Stimulated activated CD8-positive, alpha-beta memory T cell treated with anti-CD3 and anti-CD28 coated beads, Interleukin-7, amount 100 ng/mL, for 1 hour (primary cell): Measurements from ENCODE around the gene PITPNM3.

ENCODE experiments used
- DNase-seq, 2 donors: peaks; one replicate each; pipeline ENCODE4 v3.0.0-alpha.2; 2020; ENCODE audit warnings: low read depth in 2 of 2

The PITPNM3 gene

DNA sequence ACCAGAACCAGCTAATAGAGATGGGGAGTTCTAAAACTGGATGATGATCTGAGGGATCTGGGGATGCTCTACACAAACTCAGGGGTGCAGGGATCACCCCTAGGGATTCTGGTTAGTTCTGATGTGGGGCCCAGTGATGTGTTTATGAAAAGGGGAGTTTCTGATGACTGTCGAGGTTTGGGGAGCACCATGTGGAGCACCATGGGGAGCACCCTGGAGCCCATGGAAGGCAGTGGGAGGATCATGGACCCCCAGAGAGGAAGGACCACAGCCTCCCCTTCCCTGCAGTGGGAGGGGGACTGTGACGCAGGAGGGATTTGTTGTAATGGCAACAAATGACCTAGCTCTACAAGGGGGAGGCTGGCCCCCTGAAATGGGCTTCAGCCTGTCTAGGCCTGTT lies 93.7 kb downstream of the PITPNM3 start:
- DNase-seq, result no peak

DNA sequence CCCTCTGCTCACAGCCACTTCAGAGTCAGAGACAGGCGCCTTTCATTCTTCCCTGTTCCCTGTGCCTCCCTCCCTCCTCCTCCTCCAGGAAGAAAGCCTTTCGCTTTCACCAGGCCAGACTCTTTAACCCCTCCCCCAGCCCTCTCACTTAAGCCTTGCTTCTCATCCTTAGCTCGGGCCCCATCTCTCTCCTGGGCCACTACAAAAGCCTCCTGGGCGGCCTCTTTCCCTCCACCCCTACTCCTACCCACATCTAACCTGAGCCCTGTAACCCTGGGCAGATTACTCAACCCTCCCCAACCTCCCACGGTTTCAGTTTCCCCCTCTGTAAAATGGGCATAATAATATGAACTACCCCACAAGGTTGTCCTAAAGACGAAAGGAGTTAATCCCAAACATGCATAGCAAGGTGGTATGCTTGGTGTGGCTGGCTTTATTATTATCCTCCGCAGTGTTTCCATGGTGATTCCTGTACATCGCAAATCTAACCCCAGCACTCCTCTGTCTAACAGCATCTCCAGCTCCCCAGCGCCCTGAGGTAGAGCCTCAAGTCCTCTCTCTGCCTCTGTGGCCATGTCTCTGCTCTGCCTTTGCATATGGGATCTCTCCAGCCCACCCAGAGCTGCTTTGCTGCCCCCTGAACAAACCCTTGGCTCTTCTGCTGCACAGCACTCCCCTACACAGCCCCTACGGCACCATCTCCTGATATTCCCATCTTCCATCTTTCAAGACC lies 94.4 kb downstream of the PITPNM3 start:
- no peak for DNase-seq

DNA sequence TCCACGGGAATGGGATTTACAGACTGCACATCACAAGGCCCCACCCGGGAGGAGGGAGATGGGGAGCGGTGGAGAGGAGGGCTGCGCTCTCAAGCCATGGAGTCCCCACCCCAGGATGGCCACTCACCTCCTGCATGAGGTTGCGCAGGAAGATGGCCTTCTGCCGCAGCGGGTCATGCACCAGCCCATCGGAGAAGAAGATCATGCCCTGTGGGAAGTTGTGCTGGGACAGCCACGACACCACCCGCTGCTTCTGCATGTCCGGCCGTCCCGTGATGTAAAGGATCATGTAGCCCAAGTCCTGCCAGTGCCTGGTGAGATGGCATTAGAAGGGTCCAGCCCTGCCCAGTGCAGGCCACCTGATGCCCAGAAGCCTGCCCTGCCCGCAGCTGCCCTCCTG lies 95.1 kb downstream of the PITPNM3 start:
- DNase-seq, result no peak

DNA sequence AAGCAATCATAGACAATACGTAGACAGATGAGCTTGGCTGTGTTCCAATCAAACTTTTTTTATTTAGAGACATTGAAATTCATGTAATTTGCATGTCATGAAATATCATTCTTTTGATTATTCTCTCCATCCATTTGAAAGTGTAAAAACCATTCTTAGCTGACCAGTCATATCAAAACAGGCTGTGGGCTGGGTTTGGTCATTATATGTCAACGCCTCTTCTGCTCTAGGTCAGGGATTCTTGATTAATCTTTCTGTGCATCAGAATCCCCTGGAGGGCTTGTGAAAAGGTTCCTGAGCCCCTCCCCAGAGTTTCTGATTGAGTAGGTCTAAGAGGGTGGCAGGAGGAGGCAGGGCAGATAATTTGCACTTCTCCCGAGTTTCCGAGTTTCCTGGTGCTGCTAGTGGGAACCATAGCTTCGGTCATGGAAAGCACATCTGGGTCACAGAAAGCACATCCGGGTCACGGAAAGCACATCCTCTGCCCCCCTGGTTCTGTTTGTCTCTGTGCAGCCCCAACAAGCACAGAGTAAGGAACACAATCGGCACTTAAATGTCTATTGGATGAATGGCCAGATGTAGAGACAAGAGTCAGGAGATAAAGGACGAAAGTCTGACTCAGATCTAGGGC lies 95.7 kb downstream of the PITPNM3 start:
- no peak for DNase-seq

DNA sequence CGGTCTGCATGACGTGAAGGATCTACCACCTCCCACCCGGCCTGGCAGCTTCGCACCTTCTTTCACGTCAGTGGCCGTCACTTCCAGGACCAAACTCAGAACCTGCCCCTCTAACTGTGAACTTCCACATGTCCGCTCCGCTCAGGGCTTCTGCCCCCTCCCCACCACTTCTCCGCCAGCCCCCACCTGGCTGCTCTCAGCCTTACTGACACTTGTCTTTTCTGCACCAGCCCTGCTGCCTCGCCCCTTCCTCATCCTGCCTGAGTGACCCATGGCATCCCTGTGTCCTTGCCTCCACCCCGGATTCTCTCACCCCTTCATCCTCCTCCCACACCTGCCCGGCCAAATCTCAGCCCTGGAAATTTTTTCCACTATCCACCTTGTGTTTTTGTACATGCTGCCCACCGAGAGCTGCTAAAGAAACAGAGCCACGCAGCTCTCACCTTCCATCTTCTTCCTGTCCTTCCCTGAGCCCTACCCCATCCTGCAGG lies 97.8 kb downstream of the PITPNM3 start:
- no peak for DNase-seq

DNA sequence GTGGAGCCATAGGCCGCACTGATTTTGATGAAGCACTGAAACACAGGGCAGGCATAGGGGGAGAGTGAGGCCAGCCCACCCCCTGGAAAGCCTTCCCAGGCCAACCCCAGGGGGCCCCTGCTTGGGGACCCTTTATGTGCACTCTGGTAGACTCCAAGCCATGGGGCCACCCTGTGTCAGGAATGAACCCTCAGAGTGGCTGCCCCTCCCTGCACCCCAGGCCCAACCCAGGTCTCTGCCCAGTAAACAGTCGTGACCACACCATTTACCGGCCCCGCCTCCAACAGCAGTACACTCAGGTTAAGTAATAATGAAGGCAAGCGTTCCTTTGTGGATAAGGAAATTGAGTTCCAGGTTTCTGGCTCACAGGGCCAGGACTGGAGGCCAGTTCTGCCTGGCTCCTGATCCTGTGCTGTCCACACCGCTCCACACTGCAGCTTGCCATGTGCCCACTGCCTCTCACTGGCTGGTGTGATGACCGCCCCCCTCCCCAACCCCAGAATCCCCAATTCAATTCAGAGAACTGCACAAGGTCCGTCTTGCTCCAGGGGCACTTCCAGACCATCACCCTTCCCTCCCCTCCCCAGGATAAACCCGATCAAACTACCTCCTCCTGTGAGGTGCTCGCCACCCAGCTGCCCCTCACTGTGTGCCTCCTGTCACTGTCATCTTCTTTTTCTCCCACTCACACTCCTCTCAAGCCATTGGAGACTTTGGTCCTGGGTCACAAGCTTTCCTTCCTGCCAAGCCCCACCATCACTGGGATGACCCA lies 98.5 kb downstream of the PITPNM3 start:
- no peak for DNase-seq

DNA sequence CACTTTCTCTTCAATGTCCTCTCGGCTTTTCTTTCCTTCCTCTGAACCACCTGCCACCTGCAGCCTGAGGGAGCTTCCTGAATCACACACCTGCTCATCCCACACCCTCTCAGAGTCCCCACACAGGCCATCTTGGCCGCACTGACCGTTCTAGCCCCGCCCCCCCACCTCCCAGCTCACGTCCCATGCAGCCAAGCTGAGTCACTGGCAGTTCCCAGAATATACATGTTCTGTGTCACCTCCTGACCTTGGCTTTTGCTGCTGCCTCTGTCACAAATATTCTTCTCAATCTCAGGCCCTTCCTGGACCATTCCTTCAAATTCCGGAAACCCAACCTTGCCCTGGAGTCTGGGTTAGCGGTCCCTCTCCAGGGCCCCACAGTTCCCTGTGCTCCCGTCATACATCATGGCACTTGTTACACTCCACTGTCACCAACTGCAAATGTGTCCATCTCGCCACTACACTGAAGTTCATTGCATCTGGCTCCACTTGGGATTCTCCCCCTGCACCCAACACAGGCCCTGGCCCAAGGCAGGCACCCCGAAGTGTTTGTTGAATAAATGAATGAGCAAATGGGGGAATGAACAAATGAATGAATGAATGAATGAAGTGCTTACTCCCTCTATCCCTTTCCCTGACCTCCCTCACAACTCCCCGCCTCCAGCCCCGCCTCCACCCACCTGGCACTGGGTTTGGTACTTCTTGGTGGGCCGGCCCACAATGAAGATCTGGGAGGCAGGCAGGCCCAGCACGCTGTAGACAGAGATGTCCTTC lies 99.3 kb downstream of the PITPNM3 start:
- no peak for DNase-seq

DNA sequence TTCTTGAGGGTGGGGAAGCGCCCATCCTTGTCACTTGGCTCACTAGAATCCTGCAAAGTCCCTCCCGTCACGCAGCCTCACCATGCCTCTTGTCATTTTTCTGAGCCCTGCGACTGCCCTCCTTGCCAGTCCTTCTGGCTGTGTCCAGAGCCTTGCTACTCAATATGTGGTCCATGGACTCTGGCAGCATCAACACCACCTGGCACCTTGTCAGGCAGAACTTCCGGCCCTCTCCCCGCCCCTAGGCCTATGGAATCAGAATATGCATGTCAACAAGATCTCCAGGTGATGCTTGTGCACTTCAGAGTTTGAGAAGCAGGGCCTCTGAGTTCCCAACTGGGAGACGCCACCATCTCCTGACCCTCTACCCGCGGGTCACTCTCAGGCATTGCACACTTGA lies 100.0 kb downstream of the PITPNM3 start:
- DNase-seq, result no peak

DNA sequence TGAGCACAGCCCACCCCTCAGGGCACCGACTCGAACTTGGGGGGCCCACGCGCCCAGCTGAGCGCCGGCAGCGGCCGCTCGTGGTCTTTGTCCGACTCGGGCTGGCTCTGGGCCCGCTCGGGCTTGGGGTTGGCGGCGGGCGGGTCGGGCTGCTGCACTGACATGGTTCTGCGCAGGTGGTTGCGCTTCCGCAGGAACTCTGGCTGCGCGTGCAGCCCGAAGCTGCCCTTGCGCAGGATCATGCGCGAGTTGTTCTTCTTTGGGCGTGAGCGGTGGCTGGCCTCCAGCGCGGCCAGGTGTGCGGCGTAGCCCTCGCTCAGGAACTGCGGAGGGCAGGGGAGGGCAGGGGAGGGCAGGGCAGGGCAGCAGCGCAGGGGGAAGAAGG lies 101.0 kb downstream of the PITPNM3 start:
- no peak for DNase-seq

DNA sequence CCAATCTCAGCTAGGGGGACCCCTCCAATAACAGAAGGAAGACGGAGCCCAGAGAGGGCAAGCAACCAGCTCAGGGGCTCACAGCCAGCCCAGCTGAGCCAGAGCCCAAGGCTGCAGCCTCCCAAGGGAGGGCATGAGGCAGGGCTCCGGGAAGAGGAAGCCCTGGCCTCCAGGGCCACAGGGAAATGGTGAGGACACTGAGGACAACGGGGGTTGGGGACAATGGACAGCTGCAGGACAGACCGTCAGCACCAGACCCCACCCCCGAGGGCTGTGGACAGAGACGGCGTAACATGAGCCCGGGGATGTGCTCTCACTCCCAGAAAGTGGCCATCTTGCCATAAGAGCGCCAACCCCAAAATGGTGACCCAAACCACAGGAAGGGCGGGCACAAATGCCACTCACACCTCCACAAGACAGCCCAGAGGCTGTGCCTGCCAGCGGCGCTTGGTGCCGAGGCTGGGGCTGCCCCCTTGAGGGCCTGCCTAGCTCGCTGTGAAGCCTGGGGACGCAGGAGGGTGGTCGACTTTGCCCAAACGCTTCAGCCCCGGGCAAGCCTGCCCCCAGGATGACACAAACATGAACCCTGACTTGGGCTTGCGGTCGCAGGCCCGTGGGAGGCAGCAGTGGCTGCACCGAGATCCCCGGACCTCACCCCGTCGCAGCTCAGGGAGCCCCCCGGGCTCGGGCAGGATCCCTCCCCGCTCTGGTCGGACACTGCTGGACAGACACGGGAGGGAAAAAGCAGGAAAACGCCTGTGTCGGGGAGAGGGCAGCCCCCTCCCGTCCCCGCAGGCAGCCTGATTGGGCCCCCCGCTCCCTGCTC lies 101.6 kb downstream of the PITPNM3 start:
- no peak for DNase-seq

DNA sequence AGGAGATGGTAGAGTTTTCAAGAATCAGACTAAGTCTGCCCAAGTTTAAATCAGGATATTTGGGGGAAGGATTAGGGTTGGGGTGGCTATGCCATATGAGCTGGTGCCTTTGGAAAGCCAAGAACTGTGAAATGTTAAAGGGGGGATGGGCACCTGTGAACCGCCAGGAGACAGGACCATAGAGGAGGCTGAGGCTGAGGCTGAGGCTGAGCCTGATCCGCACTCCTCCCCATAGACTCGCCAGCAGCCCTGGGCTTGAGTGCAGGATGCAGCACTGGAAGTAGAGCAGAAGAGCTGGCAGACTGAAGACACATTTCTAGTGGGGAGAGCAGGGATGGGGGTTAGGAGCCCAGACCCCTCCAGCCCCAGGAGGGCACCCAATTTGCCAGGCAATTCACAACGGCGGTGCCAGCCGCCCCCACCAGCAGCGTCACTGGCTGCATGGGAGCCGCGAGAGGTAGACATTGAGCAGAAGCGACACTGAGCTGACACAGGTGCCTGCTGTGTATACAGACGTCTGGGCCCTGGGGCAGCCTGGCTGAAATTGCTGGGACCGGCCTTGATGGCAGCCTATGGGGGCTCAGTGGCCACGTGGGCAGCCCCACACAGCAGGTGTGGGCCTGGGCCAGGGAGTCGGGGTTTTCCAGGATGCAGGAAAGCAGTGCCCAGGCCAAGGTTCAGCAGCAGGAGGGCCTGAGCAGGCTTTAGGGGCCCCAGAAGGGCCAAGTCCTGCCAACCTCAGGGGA lies 102.9 kb downstream of the PITPNM3 start:
- no peak for DNase-seq

DNA sequence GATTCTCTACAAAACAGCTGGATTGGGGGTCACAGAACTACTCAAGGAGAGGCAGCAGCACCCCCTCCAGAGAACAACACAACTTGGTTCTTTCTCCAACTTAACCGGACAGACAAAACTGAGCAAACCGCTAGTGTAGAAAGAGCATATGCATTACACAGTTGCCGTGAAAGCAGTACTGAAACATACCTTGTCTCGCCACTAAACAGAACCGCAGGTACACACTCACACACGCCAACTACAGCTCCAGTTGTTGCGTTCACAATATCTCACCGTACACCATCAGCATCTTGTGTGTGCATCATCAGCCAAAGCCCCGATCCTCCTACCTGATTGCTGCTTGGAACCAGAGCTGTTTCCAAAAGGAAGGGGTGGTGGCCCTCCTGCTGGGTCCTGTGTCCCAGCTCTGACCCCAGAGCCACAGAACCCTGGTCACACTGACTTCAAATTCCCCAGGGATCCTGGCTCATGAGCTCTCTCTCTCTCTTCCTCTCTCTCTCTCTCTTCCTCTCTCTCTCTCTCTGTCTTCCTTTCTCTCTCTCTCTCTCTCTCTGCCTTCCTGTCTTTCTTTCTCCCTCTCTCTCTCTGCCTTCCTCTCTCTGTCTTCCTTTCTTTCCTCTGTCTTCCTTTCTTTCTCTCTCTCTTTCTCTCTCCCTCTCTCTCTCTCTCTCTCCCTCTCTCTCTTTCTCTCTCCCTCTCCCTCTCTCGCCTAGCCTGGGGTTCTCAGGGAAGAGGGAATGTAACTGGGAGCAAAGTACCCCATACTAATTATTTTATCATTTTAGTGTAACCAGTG lies 103.7 kb downstream of the PITPNM3 start:
- no peak for DNase-seq

DNA sequence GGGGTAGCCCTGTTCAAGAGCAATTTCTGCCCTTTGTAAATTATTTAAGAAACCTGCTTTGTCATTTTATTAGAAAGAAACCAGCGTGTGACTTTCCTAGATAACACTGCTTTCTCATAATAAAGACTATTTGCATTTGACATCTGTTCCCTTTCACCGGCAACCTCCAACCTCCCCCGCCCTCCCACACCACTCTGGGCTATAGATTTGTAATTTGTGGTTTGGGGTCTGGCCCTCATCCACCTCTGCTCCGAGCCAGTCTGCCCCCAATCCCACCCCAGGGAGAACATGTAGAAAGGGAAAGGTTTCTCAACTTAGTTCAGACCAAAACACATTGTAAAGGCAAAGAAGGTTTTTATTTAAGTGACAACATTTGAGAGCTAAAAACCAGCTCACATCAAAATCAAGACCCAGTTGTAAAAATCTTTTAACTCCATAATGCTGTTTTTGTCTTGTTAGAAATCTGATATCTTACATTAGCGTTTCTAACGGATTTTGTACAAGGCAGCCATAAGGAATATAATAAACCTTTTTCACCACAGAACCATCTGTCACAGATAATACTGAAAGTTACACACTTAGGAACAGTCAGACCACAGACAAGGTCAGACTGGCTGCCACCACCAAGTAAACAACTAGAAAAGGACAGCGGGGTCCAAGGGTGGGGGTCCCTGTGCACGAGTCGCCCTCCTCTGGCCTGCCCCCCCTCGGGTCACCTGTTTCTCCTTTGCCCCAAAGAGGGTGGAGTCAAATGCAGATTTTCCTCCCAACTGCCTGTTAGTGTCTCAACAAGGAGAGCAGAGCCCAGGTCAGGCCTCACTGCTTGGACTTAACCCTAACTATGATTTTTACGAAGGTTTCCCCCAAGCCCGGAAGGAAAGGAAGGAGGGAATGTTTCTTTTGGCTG lies 105.2 kb downstream of the PITPNM3 start:
- no peak for DNase-seq

DNA sequence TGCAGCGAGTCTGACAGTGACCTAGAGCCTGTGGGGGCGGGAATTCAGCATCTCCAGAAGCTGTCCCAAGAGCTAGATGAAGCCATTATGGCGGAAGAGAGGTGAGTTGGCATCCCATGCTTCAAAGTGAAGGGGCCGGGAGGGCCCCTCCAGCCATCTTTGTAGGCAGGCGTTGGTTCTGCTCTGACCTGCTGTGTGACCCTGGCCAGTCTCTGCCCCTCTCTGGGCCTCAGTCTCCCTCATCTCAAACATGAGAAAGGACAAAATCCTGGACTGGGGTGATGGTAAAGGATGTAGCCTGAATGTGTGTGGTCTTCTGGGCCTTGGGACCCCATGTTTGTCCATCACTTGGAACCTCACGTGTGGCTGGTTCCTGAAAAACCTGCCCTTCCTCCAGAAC lies 107.0 kb downstream of the PITPNM3 start:
- no peak for DNase-seq

DNA sequence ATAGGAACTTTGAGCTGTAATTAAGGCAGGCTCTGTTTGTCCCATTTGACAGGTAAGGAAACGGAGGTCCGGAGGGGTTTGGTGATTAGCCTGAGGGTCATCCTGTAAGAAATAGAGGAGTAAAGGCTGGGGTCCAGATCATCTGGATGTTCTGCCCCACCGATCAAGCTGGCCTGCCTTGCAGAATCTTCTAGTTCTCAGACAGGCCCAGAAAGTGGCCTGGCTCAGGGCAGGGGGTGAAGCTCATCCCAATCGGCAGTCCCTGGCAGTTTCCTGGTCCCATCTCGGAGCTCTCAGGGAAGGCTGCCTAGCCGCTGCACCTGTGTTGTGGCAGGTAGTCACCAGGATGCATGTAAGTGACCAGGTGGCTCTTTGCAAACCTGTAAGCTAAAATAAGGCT lies 107.9 kb downstream of the PITPNM3 start:
- DNase-seq, result no peak

DNA sequence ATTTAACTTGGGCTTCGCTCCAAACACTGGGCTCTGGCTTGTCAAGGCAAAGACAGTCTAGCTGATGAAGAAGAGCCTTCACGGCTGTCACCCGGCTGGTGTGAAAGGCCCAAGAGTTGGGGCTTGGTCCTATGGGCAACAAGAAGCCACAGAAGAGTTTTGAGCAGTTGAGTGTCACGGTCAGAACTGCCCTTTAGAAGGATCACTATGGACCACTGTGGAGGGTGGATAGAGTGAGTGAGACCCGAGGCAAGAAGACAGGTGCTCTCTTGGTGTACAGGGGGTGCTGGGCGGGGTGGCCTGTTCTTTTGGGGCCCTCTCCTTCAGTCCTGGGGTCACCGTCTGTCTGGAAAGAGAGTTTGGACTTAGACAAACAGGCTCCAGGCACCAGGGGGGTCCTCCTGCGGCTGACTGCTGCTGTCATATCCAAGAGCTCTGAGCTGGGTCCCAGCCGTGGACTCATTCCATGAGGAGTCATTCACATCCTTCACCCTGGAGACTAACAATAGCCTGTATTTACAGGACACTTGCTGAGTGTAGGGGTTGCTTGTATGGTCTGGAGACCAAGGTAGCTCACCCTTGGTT lies 109.7 kb downstream of the PITPNM3 start:
- no peak for DNase-seq

DNA sequence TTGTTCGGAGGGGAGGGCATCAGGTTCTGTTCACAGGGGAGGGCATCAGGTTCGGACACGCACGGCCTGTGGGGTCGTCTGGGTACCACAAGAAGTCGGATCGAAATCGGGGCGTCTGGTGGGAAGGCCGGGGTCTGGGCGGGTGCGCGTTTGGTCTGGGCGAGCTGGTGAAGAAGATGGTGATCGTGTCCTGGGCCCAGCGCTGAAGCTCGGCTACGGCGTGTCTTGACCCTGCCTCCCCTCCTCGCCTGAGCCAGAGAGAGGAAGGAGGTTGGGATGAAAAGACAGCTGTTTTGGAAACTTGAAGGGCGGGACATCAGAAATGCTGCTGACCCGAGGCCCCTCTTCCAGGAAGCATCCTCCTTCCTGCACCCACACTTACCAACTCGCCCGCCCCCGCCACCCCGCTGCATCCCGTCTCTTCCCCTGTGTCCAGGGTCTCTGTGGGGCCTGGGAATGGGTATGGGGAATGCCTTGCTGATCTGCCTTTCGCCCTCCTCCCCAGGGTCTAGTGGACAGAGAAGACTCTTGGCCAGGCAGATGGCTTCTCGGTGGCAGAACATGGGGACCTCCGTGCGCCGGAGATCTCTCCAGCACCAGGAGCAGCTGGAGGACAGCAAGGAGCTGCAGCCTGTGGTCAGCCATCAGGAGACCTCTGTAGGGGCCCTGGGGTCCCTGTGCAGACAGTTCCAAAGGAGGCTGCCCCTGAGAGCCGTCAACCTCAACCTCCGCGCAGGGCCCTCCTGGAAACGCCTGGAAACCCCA lies 111.6 kb downstream of the PITPNM3 start:
- no peak for DNase-seq
